ENCODE measurements around the gene H3-3A. TPM values are rescaled to one million over a fixed set of nuclear protein-coding genes. Genes with fewer than 3 reads are reported as not detected.

Gene H3-3A
- total and polyA plus RNA-seq, 2 of the 8 experiments (the other 6 are each of a cell fraction or from before 2014, with no cell fraction given) = 1,157 to 1,223 TPM

DNA sequence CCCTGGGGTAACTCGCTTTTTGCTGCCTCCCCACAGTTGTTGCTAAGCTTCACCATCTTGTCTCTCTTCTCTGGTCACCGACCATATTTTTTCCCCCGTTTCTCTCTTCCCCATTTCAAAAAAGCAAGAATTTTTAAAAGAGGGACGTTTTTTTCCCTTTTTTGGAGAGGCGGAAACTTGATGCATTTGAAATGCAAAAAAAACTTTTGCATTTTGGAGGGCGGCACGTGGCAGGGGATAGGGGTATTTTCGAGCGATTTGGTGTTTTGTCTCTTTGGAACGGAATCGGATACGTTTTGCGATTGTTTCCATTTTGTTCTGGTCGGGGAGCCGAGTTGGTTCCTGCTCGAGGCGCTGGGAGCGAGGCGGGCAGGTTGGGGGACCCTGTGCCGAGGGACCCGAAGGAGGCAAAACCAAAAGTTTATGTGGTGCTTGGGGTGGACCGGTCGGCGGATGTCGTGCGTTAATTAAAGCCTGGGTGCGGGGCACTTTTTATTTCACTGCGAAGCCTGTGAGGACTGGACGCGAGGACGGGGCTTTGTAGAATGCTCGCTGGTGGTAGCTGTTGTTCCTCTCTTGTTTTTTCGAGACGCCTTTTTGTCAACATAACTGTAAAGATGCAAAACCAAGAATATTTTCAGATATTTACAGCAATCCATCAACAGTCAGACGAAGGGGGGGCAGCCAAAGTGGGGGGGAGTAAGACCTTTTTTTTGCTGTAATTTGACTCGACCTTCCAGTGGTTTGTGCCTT, 884 bp downstream of the H3-3A start (continued):
- TF ChIP-seq SP2 (IDR thresholded peaks at IDR 0.05; ENCODE audit: low read length) = no peak
- no peak for TF ChIP-seq CBX5 (IDR thresholded peaks at IDR 0.05; ENCODE audit: low read depth, low read length)
- TF ChIP-seq NANOG (IDR thresholded peaks at IDR 0.05; ENCODE audit: insufficient read depth, low read depth, low read length, poor library complexity, severe bottlenecking) = no peak
- TF ChIP-seq HDAC2 (IDR thresholded peaks at IDR 0.05; ENCODE audit: borderline replicate concordance in 1 of 2, low read depth in 2 of 2, low read length in 2 of 2) = no peak
- TF ChIP-seq GABPA (IDR thresholded peaks at IDR 0.05; ENCODE audit: borderline replicate concordance, insufficient read depth, low read length) = no peak
- TF ChIP-seq ASH2L (IDR thresholded peaks at IDR 0.05; ENCODE audit: low read length) = no peak
- TF ChIP-seq TBP (IDR thresholded peaks at IDR 0.05; ENCODE audit: low read depth, low read length) = no peak; the same call in 1 of the 2 replicates
- no peak for TF ChIP-seq CHD2 (IDR thresholded peaks at IDR 0.05; ENCODE audit: low read length)
- no peak; a peak in 1 of 3 replicates for TF ChIP-seq POLR2A (IDR thresholded peaks at IDR 0.05; ENCODE audit: control extremely low read depth in 1 of 2, low read depth in 2 of 2, low read length in 2 of 2)
- no peak for TF ChIP-seq RNF2 (IDR thresholded peaks at IDR 0.05; ENCODE audit: borderline replicate concordance, low read depth, low read length, missing control alignments, poor library complexity, severe bottlenecking)
- no peak for TF ChIP-seq SRF (IDR thresholded peaks at IDR 0.05; ENCODE audit: low read depth, low read length)

All from H1 (cell line).